OCI-M2 (cell line): ENCODE measurements around the gene ZNF580.

Source experiments
- DNase-seq: peaks from one replicate; lab custom pipeline; 2025; ENCODE audit not compliant: unreplicated experiment; lab: John Stamatoyannopoulos, UW

The ZNF580 gene

DNA sequence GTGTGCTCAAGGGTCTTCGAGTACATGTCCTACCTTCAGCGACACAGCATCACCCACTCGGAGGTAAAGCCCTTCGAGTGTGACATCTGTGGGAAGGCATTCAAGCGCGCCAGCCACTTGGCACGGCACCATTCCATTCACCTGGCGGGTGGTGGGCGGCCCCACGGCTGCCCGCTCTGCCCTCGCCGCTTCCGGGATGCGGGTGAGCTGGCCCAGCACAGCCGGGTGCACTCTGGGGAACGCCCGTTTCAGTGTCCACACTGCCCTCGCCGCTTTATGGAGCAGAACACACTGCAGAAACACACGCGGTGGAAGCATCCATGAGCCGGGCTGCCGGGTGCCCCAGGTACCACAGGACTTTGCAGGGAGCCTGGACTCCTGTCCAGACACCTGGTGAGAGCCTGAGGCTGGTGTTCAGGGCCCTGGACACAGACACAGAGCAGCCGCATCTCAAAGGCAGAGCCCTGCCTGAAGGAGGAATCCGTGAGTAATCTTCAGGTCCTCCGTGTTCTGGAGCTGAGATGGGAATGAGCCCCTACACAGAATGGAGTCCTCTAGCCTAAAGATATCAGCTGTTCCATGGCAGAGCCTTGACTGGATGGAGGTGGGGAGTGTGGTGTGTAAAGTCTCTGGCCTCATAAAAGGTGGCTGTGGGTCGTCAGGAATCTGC is 4.2 kb downstream of the ZNF580 start:
- DNase-seq = no peak

DNA sequence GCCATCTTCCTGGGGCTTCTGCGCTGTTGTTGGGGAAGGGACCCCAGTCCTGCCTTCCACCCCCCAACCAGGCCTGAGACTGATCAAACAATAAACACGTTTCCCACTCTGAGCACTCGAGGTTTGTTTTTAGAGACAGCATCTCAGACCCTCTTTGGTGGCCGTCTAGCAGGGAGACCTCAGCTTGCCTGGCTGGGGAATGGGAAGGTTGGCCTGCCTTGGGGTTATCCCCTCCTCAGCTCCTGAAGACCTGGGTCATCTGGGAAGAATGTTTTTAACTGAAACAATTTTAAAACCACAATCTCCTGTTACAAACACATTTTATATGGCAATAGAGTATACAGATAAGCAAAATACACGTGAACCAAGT is 4.7 kb downstream of the ZNF580 start:
- DNase-seq = no peak

DNA sequence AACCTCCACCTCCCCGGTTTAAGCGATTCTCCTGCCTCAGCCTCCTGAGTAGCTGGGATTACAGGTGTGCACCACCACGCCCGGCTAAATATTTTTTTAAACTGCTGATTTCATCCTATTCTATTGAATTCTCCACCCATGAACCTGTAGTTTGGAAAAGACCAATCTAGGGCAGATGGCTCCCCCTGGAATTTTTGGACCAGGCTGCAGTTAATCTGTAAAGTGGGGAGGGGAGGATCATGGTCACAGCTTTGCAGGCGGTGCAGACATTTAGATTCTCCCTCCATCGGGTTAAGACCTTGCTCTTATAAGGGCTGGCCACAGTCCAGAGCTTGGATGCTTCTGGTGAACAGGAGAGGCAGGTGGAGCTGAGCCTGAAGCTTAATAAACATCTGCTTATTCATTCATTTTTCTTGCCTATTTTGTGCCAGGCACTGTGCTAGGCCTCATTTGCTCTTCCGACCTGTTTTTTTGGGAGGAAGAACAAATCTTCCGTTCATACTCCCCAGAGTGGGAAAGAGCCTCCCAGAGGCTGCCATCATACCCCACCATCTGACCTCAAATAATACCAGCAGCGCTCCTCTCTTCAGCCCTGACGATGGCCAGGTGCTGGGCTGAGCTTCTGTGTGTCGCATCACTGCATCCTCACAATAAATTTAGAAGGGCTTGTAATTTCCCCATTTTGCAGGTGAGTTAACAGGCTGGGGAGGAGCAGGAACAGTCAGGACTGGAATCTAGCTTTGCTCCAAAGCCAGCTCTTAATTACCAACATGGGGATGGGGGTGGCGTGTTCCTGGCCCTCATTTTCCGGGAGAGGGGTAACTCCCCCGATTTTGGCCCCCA is 6.3 kb downstream of the ZNF580 start:
- no peak for DNase-seq

DNA sequence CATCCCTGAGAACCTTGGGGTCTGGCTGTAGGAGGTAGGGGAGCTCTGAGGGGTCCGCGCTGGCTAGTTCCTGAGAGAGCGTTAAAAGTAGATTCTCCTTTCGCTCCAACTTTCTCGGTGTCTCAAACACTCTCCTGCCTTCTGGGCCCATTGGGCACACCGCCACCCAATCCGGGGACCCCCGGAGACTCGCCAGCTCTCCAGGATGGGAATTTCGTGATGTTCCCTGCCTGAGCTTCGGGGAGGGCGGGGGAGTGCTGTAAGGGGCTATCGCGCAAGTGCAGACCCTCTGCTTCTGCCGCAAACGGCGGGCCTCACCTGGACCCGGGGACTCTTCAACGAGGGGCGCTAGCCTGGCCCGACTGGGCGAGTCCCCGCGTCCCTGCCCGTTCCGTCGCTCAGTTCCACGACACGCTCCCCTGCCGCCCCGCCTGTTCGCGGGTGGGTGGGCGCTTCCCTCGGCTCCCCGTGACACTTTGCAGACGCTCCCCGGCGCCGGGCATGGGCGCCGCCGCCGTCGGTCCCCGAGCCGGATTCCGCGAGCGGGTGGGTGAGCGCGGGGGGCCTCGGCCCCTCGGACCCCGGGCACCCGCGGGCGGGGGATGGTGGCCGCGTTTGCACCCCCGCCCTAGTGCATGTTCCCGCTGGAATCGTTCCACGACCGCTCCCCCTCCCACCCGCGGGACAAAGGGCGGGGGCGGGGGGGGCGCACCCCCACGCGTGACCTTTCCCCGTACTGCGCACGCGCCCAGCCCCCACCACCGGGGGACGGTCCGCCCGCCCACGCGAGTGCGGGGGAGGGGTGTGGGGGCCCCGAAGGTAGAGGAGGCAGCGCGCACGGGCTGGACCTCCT is 7.2 kb downstream of the ZNF580 start, which contains the start of gene CCDC106:
Gene CCDC106, plus strand, starts transcription at position 481 of the 853 bp plus-strand sequence. CDS start 835 bp downstream, outside the sequence.
- DNase-seq = no peak

DNA sequence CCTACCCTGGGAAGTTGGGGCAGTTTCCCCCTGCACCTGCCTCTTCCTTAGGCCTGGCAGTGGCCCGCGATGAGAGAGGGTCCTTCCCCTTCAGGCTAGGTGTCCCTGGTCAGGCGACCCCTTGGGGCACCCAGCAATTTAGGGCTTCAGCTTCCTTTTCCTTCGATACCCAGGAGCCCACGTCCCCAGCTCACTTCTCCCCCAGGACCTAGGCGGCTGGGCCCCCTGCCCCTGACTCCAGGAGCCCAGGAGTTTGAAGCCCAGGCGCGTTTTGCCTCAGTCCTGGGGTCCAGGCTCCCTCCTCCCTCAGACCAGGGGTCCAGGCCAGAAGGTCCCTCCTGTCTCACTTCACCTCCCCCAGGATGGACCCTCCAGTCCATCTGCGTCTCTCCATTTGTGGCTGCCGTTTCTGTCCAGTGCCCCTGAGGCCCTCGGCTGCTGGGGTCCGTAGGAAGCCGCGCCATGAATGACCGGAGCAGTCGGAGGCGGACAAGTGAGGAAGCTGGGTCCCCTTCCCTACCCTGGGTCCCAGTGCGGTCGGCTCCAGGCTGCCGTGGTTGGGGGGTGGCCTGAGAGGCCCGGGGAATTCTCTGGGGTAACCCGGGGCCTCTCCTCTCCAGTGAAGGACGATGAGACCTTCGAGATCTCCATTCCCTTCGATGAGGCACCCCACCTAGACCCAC is 7.9 kb downstream of the ZNF580 start:
- no peak for DNase-seq

DNA sequence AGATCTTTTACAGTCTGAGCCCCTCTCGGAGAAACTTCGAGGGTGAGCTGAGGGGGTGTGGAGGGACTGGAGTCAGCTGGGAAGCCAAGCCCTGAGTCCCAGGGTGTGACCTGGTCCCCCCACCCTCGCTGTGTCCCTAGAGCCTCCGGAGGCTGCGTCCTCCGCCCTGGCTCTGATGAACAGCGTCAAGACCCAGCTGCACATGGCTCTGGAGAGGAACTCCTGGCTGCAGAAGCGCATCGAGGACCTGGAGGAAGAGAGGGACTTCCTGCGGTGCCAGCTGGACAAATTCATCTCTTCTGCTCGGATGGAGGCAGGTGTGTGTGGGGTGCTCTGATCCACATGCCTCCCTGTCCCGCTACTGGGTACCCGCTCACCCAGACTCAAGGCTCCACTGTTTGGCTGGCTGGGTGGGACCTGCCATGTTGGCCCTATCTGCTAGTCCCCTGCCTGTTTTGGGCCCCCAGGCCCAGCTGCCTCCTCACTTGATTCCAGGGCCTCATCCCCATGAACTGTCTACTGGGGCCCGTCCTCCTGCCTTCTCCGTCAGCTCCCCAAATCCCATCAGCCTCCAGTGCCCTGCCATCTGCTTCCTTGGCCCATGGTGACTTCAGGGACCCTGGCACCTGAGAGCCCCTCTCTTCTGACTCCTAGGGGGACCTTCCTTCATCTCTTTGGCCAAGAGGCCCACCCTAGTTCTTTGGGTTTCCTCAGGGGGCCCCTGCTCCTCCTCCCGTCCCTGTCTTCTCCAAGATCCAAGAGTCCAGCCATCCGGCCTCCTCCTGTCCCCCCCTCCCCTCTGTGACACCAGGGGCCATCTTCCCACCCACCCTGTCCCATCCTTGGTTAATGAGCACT is 8.7 kb downstream of the ZNF580 start:
- DNase-seq = no peak

DNA sequence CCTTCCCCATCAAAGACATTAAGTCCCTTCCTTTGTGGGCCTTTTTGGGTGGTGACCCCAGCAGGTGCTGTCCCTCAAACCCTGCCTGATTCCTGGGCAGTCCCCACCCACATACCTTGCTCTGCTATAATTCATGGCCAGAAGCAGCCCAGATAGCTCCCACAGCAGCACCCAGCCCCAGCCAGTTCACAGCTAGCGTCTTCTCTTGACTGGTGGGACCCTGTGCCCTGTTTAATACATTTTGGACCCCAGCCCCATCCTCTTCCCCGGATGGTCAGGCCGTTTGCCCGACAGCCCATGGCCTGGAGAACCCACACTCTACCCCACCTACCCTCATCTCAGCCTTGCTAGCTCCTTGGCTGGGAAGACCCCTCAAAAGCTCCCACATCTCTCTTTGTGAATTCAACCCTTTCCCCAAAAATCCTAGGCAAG is 9.3 kb downstream of the ZNF580 start:
- no peak for DNase-seq

DNA sequence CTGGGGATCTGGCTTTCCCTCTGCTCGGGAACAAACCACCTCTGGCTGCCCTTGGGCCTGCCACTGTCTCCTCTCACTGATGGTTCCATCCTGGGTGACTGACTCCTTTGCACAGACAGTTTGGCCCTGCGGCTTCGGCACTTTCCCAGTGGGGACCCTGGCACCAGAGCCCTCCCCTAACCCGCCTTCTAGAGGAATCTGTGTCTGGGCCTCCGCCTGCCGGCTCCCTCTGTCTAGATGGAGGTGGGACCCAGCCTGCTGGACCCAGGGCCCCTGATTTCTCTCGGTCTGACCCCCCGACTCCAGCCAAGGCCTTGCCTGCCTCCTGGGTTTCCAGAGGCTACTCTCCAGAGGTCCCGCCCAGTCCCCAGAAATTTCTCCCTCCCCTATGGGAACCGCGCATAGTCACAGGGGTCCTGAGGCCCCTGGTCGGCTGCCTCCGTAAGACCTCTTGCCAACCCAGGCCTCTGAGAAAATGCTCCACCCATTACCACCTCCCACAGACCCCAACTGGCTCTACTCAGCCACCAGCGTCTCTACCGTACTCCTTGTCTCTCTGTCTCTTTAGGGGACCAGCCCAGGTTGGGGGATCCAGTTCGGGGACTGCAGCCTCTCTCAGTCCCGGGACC is 9.9 kb downstream of the ZNF580 start:
- no peak for DNase-seq

DNA sequence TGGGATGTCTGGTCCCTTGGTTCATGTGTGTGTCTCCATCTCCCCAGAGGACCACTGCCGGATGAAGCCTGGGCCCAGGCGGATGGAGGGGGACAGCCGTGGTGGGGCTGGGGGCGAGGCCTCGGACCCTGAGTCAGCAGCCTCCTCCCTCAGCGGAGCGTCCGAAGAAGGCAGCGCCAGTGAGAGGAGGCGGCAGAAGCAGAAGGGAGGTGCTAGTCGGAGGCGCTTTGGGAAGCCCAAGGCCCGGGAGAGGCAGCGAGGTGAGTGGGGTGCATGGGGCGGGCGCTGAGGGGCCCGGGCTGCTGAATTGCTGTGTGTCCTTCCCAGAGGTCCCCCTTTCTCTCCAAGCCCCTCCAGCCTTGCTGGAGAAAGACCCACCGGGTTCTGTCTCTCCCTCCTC is 10.4 kb downstream of the ZNF580 start:
- no peak for DNase-seq

DNA sequence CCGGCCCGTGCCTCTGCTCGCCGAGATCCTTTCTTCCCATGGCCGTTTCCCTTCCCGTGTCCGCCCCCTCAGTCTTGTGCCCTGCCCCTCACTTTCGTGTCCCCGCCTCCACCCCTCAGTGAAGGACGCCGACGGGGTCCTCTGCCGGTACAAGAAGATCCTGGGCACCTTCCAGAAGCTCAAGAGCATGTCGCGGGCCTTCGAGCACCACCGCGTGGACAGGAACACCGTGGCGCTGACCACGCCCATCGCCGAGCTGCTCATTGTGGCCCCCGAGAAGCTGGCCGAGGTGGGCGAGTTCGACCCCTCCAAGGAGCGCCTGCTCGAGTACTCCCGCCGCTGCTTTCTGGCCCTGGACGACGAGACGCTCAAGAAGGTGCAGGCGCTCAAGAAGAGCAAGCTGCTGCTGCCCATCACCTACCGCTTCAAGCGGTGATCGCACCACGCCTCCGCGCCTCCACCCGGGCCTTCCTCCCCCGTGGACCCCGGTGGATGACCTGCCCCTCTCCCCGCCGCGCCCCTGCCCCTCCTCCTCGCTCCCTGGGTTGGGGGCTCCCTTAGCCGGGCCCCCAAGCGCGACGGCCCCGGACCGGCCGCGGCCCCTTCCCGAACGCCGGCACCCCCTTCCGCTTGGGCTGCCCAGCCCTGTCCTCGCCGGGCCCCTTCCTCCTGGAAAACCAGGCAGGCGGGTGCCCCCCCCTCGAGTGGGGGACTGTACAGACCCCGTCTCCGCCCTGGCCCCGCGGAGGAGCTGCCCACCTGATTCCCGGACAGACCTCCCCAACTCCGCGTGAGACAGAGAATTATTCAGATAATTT is 11.7 kb downstream of the ZNF580 start:
- no peak for DNase-seq

DNA sequence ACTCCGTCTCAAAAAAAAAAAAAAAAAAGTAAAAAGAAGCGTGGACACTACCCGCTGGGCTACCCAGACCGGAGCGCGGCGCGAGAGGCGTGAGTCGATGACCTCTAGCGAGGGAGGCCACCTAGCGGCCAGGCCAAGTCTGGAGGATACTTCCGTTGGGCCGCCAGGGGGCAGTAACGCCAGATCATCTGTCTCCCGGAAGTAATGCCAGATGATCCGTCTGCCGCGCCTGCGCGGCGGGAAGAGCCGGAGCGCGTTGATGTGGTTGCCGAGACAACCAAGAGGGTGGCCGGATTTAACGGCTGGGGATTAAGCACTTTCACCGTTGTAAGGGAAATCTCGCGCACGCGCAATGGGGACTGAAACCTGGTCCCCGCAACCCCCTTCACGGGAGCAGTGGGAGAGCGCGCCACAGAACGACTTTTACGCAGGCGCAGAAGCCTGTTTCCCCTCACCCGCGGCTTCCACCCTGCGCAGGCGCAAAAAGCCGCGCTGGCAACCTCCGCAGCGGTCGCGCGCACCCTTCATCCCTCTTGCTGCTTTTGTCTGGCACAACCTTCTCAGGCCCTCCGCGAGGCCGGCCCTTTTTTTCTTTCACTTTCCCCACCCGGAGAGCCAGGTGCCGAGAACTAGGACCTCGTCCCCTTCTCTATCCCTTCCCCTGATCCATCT is 13.0 kb downstream of the ZNF580 start:
- DNase-seq = peak; percentile 98

DNA sequence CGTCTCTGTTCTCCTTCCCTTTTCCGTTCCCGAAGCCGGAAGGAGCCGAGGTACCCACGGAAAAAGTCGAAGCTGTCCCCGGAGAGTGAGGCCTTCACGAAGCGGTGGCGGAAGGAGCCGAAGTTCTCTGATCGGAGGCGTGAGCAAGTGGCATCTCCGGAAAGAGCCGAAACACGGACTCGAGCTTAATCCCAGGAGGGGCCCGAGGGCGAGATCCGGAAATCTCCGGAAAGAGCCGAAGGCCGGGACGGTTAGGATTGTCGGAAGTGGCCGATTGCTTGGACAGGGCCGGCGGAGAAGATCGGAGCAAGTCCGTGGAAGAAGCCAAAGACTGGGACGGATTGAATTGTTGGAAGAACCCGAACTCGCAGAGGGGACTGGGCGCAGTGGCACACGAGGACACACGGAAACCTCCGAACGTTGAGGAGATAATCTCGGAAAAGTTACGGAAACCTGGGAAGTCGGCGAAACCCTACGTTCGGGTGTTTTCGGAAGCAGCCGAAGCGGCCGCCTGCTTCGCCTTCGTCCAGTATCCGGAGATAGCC is 13.6 kb downstream of the ZNF580 start:
- DNase-seq = peak; percentile 95

DNA sequence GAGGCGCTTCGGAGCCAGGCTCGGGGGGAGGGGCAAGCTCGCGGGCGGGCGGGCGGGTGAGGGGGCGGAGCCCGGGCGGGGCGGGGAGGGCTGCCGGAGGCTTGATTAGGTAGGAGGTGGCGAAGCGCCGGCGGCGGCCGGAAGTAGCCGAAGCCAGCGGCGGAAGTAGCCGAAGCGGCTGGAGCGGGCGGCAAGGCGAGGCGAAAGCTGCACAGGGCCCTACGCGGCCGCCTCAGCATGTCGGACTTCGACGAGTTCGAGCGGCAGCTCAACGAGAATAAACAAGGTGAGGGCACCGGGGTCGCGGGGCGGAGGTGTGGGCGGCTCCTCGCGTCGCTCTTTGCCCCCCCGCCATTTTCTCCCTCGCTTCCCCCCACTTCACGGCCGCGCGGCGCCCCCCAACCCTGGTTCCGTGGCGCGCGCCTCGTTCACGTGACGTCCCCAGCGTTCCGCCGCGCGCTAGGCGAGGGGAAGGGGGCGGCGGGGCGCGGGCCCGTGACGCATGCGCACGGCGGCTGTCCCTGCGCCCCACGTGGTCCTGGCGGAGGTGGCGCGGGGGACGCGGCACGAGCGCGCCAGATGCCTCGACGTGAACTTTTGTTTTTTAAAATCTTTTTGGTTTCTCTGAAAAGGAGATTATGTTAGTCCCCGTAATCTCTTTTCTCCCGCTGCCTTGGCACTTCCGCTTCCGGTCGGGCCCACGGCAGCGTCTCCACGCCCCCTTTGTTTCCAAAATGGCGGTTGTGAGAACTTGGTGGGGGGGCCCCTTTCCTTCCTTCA is 14.3 kb downstream of the ZNF580 start, which contains the start of gene U2AF2:
Gene U2AF2, plus strand, starts transcription at position 168 of the 780 bp plus-strand sequence. Its CDS starts 70 bp downstream, at position 238.
- no peak for DNase-seq

DNA sequence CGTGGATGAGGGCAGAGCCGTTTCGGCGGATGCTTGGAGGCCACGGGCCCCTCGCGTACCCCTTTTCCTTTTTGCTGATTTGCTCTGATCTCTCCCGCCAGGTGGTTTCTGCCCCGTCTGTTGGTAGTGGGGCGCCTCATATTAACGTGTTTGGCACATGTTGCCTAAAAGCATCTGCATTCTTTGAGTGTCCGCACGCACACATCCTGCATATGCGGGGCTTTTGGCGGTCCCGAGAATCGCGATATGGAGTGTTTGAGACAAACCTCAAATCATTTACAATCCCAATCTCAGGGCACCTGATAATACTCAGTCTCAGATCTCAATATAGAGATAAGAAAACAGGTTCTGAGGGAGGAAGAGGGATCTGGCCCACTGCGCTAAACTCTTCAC is 14.8 kb downstream of the ZNF580 start:
- DNase-seq = no peak

DNA sequence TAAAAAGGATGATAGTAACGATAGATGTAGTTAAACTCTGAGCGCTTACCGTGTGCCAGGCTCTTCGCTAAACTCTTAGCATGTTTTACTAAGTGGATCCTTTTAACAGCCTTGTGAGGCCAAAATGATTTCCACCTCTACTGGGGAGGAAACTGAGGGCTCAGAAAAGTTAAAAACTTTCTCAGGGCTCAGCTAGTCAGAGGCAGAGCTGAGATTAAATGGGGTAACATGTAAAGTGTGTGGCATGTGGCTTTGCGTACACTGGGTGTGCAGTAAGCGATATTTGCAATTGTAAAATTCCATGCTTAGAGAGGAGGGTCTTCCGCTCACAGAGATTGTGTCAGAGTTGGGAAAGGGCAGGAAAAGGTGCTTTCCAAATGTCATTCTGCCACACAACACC is 15.8 kb downstream of the ZNF580 start:
- DNase-seq = no peak

DNA sequence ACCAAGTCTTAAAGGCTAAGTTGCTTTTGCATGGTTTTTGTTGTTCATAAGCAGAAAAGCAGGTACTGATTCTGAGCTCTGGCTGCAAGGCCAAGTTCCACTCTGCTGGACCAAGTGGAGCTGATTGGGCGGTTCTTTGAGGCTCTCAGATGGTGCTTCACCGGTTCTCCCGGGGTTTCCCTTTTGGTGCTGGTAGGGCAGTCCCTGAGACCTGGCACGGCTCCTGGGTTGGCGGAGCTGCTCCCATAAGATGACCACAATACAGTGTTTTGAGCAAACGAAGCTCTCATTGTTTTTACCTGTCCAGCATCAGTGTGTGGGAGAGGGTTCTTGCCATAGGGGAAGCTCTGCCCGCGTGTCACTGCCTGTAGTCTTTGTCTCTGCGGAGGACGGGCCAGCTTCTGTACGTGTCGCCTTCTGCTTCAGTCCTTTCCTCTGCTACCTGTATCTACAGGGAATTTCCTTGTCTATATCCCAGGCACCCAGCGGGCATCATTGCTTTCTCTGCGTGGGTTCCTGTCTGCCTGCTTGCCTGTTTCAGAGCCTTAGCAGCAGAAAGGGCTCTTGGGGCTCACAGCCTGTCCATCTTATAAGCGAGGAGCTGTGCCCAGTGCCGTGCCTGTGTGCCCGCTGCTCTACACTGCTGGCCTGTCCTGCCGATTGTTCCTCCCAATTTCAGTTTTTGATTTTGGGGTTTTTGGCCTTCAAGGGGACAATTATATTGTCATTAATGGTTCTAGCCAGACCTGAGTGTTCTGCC is 16.4 kb downstream of the ZNF580 start:
- no peak for DNase-seq
